ENCODE measurements around the gene LRRIQ4. TPM values are rescaled to one million over a fixed set of nuclear protein-coding genes. Genes with fewer than 3 reads are reported as not detected.

The LRRIQ4 gene
- total RNA-seq, 4 donors from 2014 or later, result not detected

- DNase-seq (ENCODE audit: low spot score in 2 of 2), result no peak
- H3K27me3 ChIP-seq, result no peaks in the 10 kb centered on the region
- no peak overlapping the region for H3K4me3 ChIP-seq
- no peak overlapping the region for H3K27ac ChIP-seq
- 65 to 69% methylated on average over 4 of the region's 4 CpGs for WGBS, 2 donors
- no peak for TF ChIP-seq POLR2A (IDR thresholded peaks at IDR 0.05)
- TF ChIP-seq, protein P1, sequence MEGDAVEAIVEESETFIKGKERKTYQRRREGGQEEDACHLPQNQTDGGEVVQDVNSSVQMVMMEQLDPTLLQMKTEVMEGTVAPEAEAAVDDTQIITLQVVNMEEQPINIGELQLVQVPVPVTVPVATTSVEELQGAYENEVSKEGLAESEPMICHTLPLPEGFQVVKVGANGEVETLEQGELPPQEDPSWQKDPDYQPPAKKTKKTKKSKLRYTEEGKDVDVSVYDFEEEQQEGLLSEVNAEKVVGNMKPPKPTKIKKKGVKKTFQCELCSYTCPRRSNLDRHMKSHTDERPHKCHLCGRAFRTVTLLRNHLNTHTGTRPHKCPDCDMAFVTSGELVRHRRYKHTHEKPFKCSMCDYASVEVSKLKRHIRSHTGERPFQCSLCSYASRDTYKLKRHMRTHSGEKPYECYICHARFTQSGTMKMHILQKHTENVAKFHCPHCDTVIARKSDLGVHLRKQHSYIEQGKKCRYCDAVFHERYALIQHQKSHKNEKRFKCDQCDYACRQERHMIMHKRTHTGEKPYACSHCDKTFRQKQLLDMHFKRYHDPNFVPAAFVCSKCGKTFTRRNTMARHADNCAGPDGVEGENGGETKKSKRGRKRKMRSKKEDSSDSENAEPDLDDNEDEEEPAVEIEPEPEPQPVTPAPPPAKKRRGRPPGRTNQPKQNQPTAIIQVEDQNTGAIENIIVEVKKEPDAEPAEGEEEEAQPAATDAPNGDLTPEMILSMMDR (IDR thresholded peaks at IDR 0.05), result no peak
- no peak for TF ChIP-seq EP300 (IDR thresholded peaks at IDR 0.05)
- no peaks in the 10 kb centered on the region for H3K36me3 ChIP-seq
- no peaks in the 10 kb centered on the region for H3K9me3 ChIP-seq
- no peaks in the 10 kb centered on the region for H3K4me1 ChIP-seq
These were observed 28.5 kb downstream of the LRRIQ4 start for GRCh38 chr3:169841171-169841570.

- no peak for TF ChIP-seq EP300 (IDR thresholded peaks at IDR 0.05)
- TF ChIP-seq POLR2A (IDR thresholded peaks at IDR 0.05), result no peak
- TF ChIP-seq, protein P1 (IDR thresholded peaks at IDR 0.05), result no peak
- Histone ChIP-seq H3K4me3 (no peak overlapping the region), H3K27me3 (no peaks in the 10 kb centered on the region), H3K27ac (no peak overlapping the region), H3K9me3 (no peaks in the 10 kb centered on the region), H3K4me1 (no peaks in the 10 kb centered on the region), H3K36me3 (no peaks in the 10 kb centered on the region)
- 40 to 42% methylated on average over 3 of the region's 3 CpGs for WGBS, 2 donors
- no peak for DNase-seq (ENCODE audit: low spot score in 2 of 2)
These were observed 30.3 kb downstream of the LRRIQ4 start for GRCh38 chr3:169842960-169843359.

DNA sequence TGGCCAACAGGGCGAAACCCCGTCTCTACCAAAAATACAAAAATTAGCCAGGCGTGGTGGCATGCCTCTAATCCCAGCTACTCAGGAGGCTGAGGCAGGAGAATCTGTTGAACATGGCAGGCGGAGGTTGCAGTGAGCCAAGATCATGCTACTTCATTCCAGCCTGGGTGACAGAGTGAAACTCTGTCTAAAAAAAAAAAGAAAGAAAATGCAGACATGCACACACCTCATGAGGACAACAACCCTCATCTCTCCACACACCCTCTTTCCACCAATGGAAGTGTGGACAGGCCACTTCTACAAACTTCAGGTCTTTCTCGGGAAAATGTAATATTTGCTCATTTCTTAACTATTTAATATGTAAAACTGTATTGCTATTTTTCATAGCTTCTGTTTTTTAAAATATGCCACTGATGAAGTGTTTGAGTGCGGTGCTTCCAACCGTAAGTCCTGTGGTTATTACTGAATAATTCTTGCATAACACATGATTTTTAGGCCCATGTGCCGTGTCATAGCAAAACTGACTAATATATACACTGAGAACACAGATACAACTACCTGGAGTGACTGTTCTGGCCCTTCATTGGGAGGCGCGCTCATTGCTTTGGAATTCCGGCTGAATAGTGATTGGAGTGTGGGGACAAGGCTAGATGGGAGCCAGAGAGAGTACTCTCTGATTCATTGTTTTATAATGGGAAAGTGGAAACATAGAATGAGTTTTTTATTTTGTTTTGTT is 34.0 kb downstream of the LRRIQ4 start:
- Histone ChIP-seq H3K4me3 (no peak overlapping the region), H3K27me3 (no peaks in the 10 kb centered on the region), H3K4me1 (no peaks in the 10 kb centered on the region), H3K36me3 (no peaks in the 10 kb centered on the region), H3K9me3 (no peaks in the 10 kb centered on the region), H3K27ac (no peak overlapping the region)
- no peak for TF ChIP-seq POLR2A (IDR thresholded peaks at IDR 0.05)
- TF ChIP-seq, protein P1 (IDR thresholded peaks at IDR 0.05), result no peak
- TF ChIP-seq EP300 (IDR thresholded peaks at IDR 0.05), result no peak
- WGBS, 2 donors, result 92 to 93% methylated on average over 11 of the region's 11 CpGs
- DNase-seq (ENCODE audit: low spot score in 2 of 2), result no peak

DNA sequence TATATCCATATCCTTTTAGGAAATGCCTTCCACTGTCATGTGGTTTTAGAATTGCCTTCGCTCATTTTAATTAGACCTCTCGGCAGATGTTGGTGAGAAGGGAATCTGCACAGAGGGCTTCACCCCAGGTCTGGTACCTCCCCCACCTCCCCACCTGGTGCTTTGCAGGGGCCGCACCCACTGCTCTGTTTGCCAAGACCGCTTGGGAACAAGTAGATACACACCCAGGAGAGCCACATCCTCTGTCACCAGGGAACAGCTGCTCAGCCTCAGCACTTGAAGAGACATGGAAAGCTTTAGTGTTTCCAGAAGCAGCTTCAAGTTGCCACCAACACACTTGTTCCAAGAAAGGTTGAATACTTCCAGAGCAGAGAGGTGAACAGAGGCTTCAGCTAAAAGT is 35.2 kb downstream of the LRRIQ4 start:
- Histone ChIP-seq H3K4me1 (no peaks in the 10 kb centered on the region), H3K4me3 (no peak overlapping the region), H3K36me3 (no peaks in the 10 kb centered on the region), H3K27me3 (no peaks in the 10 kb centered on the region), H3K9me3 (no peaks in the 10 kb centered on the region), H3K27ac (no peak overlapping the region)
- WGBS, 2 donors, result 66 to 70% methylated on average over 4 of the region's 4 CpGs
- DNase-seq (ENCODE audit: low spot score in 2 of 2), result no peak
- TF ChIP-seq POLR2A (IDR thresholded peaks at IDR 0.05), result no peak
- TF ChIP-seq, protein P1 (IDR thresholded peaks at IDR 0.05), result no peak
- TF ChIP-seq EP300 (IDR thresholded peaks at IDR 0.05), result no peak

DNA sequence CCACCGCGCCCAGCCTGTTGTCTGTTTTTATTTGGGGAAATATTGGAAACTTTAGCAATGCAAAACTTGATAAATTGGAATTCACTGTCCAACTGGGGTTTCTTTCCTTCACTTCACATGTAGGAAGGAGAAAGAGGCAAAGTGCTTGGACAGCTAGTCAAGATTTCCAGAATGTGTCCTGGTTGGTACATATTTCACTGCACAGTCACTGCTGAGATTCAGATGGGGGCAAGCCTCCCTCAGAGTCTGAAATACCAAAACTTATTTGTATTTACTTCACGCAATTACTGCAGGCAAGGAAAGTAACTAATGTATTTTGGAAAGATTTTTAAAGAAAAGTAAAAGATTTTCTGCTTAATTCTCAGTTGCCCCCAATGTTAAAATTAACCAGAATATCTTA is 36.1 kb downstream of the LRRIQ4 start:
- WGBS, 2 donors, result 96 to 97% methylated on average over 3 of the region's 3 CpGs
- Histone ChIP-seq H3K36me3 (no peaks in the 10 kb centered on the region), H3K9me3 (no peaks in the 10 kb centered on the region), H3K27me3 (no peaks in the 10 kb centered on the region), H3K4me3 (no peak overlapping the region), H3K4me1 (no peaks in the 10 kb centered on the region), H3K27ac (no peak overlapping the region)
- TF ChIP-seq, protein P1 (IDR thresholded peaks at IDR 0.05), result no peak
- TF ChIP-seq POLR2A (IDR thresholded peaks at IDR 0.05) (no peak), EP300 (IDR thresholded peaks at IDR 0.05) (no peak)
- no peak for DNase-seq (ENCODE audit: low spot score in 2 of 2)

Measured in tibial nerve (tissue), 4 donors.